ENCODE results near the gene RAB9B.
"Not testable (repeated sequence)": the region's sequence is repeated elsewhere in the genome, so short reads cannot be mapped to it uniquely, and the experiment has no call there.

RAB9B gene, protein sequence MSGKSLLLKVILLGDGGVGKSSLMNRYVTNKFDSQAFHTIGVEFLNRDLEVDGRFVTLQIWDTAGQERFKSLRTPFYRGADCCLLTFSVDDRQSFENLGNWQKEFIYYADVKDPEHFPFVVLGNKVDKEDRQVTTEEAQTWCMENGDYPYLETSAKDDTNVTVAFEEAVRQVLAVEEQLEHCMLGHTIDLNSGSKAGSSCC

DNA sequence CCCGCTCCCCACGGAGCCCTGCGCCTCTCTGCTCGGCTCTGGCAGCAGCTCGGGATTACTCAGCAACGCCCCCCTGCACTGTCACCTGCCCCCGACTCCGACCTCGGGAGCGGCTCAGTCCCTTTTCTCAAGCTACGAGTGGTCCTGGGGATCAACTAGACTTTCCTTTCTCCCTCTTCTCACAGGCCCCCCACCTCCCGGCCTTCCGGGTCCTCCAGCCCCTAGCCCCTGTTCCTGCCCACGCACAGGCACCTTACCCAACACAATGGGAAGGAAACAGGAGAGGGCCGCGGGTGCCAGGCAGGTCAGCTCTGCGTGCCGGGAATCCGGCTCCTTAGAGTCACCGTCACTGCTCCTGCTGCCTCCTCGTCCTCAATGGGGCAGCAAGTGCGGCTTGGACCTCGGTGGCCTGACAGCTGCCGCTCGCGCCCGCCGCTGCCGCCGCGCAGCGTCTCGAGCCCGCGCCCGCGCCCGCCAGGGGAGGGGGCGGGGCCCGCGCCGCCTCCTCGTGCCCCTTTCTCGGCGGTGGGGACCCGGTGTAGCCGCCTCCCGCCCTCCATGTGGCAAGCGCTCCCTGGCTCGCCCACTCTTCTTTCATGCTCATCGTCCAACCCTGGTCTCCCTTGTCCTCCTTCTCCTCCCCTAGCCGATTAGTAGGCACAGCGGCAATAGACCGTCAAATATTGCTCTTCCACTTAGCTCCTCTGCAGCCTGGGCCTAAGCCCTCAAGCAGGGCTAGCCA is at the start of gene RAB9B:
TSS of gene RAB9B (minus strand) at position 455 of the 742 bp plus-strand sequence. CDS start 6,473 bp downstream, outside the sequence.
- peak; percentile 72 for DNase-seq

DNA sequence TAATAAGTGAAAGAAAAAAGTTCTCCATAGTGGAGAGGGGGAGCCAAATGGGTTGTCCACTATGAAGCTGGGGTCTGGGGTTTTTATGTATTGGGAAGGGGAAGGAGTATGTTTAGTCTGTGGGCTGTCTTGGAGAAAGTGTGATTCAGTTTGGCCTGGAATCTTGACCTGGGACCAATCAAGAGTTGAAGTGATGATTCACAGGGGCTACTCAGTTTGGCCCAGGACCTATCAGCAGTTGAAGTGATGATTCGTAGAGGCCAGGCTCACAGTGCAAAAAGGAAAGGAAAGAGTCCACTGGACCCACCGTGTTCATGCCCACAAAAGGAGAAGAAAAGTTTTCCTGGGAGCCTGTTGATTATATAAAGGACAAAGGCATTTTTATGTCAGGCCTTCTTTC is 47.3 kb upstream of the RAB9B start:
- DNase-seq: no peak

DNA sequence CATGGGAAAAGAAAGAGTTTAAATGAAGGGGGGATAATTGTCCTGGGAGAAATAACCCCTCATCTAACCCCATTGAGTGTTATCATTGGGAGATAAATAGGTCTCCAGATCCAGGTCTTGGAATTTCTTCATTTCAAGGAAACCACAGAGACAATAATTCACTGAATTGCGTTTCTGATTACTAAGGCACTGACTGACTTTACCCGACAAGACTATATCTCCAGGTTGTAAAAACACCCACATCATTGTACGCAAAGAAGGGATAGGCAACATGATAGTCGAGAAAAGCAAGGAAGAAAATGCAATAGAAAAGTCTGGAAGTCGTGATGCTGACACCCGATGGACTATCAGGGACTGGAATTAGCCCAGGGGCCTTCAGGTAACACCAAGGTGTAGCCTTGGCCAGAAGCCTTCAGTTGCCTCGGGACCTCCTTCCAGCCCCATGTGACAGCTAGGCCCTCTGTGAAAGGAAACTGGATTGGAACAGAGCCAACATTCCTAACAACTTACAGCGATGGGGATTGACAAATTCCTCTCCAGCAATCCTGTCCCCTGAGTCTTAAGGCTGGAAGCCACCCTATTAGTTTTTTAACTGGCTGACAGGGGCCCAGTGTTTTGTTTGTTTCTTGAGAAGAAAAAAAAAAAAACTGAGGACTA is 46.5 kb upstream of the RAB9B start:
- DNase-seq: no peak

DNA sequence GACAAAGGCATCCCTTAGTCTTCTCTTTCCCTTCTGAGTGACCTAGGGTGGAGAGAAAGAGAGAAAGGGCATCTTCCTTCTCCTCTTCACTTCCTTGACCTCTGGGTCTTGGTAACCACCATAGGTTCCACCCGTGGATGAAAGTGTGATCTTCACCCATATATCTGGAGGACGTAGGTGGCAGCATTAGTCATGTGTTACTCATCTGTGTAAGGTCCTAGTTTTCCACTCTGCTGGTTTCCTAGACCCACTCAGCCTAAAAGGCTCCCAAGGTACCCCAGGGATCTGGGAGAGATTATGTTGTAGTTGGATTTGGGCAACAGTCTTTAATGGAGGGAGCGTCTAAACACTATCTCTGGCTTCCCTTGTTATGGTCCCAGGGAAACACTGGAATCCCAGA is 45.5 kb upstream of the RAB9B start:
- no peak for DNase-seq

DNA sequence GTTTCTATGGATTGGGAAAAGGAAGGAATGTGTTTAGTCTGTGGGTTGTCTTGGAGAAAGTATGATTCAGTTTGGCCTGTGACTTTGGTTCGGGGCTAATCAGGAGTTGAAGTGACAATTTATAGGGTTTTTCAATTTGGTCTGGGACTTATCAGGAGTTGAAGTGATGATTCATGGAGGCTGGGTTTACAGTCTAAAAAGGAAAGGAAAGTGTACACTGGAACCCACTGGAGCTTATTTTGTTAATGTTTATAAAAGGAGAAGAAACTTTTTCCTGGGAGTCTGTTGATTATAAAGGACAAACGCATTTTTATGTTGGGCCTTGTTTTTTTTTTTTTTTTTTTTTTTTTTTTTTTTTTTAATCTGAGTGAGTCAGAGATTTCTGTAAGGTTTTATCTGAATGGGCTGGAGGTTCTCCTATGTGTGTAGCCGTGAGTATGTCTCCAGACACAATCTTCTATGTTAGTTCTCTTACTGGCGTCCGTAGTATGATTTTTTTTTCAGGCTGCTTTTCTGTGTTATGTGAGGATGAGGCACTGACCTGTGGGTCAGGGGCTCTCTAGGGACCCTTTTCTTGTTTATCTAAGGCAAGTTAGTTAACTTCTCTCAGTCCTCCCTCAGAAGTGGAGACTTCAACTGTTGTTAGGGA is 33.0 kb upstream of the RAB9B start:
- DNase-seq: no peak

DNA sequence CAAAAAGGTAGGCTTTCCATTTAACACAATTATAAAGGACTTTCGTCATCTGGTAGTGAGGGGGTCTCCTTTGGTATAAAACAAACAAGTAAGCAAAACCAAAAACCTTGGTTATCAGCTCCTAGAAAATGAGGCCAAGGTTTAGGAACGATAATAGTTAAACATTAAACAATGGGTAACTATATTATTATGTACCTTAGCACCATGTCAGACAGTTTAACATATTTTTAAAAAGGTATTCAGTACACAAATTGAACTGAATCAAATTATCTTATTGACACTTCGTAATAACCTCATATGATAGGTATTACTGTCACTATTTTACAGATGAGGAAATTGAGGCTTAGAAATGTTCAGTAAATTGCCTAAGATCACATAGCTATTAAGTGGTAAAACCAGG is 32.1 kb upstream of the RAB9B start:
- DNase-seq: no peak

DNA sequence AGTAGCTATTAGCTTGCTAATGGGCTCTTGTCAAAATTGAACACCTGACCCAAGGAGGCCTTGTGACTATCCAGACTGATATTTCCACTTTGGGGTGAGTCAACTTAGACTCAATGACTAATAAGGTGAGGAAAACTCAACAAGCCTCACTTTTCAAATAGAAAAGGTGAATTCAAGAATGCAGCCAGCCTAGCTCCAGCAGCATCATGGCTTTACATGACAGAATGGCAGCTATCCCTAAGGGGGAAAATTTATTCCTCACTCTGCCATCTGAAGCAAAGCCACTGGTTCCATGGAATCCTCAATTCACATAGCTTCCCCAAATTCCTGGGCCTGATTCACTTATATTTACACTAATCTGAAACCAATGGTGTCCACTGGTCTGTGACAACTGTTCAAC is 29.1 kb upstream of the RAB9B start:
- DNase-seq: no peak

DNA sequence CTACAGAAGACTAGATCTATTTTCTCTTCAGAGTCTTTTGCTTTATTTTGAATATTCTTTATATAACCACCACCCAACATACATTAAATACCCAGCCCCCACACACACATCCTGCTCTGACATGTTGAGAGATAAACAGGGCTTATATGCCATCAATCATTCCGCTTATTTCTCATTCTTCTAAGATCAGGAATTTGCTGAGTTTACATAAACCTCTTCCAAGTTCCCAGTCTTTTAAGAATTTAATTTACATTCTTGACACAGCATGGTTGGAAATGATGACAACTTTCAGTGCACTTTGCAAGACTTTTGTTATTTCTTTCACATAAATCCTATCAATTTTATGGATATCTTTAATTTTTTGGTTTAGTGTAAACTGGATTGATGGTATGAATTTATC is 17.5 kb upstream of the RAB9B start:
- DNase-seq: no peak

DNA sequence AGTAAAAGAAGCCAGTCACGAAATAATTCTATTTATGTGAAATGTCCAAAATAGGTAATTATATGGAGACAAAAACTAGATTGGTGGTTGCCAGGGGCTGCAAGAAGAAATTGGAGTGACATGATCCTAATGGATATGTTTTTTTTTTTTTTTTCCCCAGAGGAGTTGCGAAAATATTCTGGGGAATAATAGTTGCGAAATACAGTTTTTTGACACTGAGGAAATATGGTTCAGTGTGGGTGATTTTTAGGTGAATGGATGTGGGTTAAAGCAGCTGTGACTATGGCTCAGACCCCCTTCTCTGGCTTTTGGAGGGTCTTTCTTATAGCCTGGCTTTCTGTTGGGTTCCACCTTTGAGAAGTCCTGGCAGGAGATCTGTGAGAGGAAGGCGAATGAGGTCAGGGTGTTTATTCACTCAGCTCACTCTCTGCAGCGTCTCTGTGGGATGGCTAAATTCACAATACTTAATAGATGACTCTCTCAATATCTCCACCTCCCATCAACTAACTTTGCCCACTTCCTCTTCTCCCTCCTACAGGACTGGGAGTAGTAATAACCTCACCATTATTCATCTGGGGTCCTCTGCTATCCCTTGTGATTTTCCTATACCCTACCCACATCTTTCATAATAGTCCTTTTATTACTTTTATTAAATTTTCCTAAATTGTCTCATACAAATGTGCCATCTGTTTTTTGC is 15.3 kb upstream of the RAB9B start:
- no peak for DNase-seq

DNA sequence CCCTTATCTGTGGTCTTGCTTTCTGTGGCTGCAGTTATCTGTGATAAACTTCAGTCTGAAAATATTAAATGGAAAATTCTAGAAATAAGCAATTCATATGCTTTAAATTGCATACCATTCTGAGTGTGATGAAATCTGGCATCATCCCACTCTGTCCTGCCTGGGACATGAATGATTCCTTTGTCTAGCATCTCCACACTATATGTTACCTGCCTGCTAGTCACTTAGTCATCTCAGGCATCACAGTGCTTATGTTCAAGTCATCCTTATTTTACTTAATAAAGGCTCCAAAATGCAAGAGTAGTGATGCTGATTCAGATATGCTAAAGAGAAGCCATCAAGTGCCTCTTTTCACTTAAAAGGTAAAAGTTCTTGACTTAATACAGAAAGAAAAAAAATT is 14.3 kb upstream of the RAB9B start:
- DNase-seq: no peak

DNA sequence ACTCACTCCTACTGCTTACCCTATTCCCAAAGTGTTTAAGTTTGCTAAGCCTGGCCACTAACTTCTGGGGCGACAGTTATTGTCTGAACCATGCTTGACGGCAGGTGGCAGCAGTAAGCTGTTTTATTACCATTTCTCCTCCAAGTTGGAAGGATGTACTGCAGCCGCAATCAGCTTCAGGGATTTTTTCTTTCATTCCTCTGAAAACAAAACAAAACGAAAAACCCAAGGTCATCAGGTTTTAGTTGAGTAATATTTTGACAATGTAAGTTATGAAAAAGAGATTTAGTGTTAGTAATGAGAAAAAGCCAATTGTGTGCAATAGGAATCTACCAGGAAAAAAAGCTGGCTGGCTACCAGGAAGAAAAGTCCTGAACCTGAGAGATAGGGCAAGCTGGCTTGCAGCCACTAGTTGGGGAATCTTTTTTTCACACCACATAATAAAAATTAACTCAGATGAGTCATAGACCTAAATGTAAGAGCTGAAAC is 13.2 kb upstream of the RAB9B start:
- DNase-seq: peak; percentile 22

DNA sequence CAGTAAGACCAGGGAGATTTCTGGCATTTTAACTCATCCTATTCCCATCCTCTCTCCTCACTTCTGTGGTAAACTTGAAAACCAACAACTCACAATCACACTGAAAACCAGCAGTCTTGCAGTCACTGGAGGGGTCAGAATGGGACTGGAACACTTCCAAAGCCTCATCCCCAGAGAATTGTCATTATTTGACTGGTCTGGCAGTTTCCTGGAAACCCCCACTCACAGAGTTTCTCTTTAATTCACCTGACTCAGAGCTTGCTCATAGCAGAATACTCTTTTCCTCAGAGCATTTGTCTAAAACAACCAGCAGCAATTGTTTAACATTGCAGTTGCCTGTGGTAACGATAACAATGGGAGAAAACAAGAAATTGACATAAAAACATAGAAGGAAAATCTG is 7.3 kb upstream of the RAB9B start:
- no peak for DNase-seq

DNA sequence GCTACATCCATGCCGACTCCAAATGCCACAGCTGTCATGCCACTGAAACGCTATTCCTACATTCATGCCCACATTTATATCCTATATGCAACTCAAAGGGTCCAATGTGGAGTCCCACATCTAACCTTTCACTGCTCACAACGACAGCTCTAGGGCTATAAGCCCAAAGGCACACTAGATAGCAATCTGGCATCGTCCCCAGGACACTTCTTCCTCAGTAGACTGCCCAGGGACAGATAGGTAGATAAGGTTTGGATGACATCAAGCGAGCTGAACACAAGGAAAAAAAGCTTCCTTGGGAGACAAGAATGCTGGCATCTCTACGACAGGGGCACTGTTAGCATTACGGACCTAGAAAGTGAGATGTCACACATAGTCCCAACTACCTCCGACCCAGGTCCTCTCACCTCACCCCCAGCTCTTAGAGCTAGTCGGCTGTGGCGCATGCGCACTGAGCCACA is 685 bp downstream of the RAB9B start:
- no peak for DNase-seq

DNA sequence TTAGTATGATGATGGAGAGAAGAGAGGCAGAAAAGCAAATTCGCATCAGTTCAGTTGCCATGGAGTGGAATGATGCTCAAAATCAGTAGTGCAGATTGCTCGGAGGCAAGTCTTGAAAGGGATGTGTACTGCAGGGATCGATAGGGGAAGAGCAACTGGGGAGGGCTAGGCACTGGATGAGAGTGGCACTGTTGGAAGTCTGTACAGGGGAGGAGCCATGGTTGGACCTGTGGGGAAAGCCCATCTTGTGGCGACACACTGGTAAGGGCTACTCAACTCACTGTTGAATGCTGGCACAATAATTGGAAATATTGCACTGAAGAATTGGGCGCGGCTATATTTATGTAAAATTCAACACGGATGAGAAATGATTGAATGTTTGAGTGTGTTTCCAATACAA is 1.2 kb downstream of the RAB9B start:
- no peak for DNase-seq

DNA sequence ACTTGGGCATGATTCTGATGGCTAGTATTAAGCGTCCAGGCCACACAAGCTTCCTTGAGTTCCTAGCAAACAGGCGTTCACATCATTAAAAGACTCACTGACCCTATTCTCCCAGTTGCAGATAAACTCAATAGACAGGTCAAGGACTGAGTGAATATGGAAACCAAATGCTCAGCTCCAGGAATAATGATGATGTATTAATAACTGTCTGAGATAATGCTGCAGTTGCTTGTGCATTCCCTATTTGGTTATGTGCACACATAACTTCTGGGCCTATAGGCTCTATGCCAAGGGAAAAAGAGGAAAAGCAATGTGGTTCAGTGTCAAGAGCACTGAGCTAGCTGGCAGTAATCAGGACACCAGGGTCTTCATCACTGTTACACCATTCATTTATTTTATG is 3.5 kb downstream of the RAB9B start:
- DNase-seq: no peak

DNA sequence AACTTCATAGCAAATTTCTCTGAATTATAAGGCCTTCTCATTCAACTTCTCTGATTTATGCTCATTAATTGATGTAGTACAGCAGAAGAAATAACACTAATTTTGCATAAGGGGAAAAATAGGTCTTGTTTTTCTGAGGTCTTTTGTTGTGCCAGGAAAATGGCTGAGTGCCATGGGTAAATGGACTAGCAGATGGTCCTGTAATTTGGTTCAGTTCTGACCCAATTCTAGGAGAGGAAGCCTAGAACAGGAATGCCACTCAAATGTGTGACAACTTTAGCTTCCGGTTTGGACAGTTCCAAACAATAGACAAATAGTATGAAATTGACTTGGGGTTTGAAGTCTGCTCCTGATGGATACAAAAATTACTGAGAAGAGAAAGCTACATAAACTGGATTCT is 6.2 kb downstream of the RAB9B start:
- no peak for DNase-seq

DNA sequence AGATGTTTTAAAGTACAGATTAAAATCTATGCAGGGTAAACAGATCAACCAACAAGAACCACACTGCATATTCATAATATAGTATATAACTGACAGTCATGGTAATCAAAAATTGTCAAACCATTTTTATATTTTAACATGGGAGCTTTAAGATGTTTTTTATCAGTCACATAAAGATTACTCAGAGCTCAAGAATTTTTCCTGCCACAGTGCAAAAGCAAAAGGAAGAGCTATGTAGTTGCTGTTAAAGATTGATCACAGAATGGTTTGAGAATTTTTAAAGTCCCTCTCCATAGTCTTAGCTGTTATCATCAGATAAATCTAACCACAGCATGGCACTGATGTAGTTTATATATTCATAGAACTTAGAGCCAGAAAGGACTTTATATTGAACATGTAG is 8.5 kb downstream of the RAB9B start:
- no peak for DNase-seq

DNA sequence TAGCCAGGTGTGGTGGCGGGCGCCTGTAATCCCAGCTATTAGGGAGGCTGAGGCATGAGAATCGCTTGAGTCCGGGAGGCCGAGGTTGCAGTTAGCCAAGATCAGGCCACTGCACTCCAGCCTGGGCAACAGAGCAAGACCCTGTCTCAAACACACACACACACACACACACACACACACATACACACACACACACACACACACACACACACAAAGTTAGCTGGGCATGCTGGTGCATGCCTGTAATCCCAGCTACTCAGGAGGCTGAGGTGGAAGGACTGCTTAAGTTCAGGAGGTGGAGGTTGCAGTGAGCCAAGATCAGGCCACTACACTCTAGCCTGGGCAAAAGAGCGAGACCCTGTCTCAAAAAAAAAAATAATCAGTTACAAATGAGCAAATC is 11.3 kb downstream of the RAB9B start:
- DNase-seq: not testable (repeated sequence)

DNA sequence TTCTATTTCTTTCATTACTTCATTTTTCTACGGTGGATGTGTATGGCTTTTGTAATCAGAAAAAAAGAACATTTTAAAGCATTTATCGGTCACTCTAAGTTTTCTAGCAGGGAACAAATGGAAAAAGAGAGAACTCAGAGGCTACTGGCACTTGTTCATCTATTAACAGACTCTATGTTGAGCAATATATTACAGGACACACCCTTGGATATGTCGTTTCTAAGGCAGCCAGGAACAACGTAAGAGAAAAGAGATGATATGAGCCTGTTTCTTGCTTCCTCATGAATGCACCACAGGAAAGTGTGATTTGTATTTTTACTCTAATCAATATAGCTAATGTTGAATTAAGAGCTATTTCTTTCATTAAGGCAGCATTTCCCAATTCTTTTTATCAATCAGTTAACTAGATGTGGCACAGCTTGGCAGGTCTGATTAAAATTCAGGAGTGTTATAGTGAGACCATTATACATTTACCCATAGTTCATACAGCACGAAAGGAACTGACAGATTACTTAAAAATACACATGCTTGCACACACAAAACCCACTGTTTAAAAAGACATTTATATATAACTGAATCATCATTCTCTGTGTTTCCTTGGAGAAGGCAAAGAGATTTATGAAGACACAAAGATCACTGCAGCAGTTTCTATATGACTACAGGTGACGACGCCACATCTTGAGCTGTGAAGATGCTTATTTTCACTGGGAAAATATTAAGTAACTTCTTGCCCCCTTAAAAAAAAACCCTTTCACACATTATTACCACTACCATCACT is 13.0 kb downstream of the RAB9B start:
- no peak for DNase-seq

DNA sequence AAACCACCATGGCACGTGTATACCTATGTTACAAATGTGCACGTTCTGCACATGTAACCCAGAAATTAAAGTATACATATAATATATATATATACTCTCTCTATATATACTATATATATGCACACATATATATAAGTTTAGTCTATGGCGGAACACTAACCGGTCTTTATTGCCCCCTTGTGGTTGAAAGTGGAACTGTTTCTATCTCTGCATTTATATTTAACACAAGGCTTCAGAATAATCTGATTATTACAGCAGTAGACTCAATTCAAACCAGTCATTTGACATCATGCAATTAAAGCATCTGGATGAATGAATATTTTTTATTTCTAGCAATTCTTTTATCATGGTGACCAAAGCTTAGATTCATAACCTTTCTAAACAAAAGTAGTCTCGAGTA is 14.6 kb downstream of the RAB9B start:
- peak; percentile 80 for DNase-seq

DNA sequence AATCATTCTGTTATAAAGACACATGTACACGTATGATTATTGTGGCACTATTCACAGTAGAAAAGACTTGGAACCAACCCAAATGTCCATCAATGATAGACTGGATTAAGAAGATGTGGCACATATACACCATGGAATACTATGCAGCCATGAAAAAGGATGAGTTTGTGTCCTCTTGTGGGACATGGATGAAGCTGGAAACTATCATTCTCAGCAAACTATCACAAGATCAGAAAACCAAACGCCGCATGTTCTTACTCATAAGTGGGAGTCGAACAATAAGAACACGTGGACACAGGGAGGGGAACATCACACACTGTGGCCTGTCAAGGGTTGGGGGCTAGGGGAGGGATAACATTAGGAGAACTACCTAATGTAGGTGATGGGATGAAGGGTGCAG is 15.0 kb downstream of the RAB9B start:
- DNase-seq: not testable (repeated sequence)

DNA sequence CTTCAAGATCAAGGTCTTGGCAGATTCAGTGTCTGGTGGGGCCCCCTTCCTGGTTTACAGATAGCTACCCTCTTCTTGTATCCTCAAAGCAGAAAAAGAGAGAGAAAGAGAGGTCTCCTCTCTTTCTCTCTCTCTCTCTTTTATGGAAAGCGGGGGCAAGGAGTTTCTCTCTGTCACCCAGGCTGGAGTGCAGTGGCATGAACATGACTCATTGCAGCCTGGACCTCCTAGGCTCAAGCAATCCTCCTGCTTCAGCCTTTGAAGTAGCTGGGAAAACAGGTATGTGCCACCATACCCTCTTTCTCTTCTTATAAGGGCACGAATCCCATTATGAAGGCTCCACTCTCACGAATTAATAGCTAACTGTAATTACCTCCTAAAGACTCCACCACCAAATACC is 20.2 kb downstream of the RAB9B start:
- DNase-seq: no peak

Measured in NCI-H1694 (cell line).